ENCODE results near the gene SLC5A10. TPM values are rescaled to one million over a fixed set of nuclear protein-coding genes. Genes with fewer than 3 reads are reported as not detected.

The SLC5A10 gene
- polyA plus RNA-seq, 3 donors = 0.10 to 0.17 (median 0.12) TPM

DNA sequence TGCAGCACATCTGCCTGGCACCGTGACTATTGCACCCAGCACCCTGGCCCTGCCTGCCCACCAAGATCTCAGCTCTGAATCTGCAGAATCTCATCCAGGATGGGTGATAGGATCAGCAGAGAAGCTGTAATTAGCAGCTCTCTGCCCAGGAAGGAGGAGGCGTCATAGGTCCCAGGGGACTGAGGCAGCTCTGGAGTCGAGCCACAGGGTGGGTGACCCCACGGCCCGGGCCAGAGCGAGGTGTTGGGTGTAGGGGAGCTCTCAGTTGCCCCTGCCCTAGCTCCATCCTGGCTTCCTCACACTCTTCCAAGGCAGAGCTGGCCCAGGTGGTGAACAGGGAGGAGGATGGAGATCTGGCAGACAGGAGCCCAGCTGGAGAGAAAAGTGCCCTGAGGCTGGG, 70.8 kb downstream of the SLC5A10 start:
- TF ChIP-seq, protein P1, sequence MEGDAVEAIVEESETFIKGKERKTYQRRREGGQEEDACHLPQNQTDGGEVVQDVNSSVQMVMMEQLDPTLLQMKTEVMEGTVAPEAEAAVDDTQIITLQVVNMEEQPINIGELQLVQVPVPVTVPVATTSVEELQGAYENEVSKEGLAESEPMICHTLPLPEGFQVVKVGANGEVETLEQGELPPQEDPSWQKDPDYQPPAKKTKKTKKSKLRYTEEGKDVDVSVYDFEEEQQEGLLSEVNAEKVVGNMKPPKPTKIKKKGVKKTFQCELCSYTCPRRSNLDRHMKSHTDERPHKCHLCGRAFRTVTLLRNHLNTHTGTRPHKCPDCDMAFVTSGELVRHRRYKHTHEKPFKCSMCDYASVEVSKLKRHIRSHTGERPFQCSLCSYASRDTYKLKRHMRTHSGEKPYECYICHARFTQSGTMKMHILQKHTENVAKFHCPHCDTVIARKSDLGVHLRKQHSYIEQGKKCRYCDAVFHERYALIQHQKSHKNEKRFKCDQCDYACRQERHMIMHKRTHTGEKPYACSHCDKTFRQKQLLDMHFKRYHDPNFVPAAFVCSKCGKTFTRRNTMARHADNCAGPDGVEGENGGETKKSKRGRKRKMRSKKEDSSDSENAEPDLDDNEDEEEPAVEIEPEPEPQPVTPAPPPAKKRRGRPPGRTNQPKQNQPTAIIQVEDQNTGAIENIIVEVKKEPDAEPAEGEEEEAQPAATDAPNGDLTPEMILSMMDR (IDR thresholded peaks at IDR 0.05) = no peak
- H4K20me1 ChIP-seq (ENCODE audit: insufficient read depth, low read length) = no peaks in the 10 kb centered on the region
- intact Hi-C loops (cut with micrococcal nuclease) = no loop called here
- no peak overlapping the region for H3K4me2 ChIP-seq (replicated peaks; ENCODE audit: extremely low read depth, low read length, poor library complexity, severe bottlenecking)
- no peak overlapping the region for H3K27ac ChIP-seq (ENCODE audit: low read depth in 1 of 2, low read length in 2 of 2)
- DNase-seq = no peak
- no peaks in the 10 kb centered on the region for H3K4me1 ChIP-seq (ENCODE audit: control insufficient read depth in 1 of 2, insufficient read depth in 2 of 2, low read length in 2 of 2)
- no peaks in the 10 kb centered on the region for H3K27me3 ChIP-seq (ENCODE audit: control insufficient read depth in 2 of 2, insufficient read depth in 2 of 2, low read length in 2 of 2)
- Mint-ChIP-seq H3K36me3 (peaks cover 10 to 14% of the 10 kb centered on the region in 2 donors), H3K4me3 (no peak overlapping the region), H3K27ac (no peak overlapping the region), H3K9me3 (no peaks in the 10 kb centered on the region), H3K4me1 (no peaks in the 10 kb centered on the region), H3K27me3 (ENCODE audit: low read depth in 3 of 3) (peaks cover 0 to 4% (median 1%) of the 10 kb centered on the region in 3 donors)
- H2AFZ ChIP-seq (ENCODE audit: insufficient read depth, low read depth, low read length, poor library complexity, severe bottlenecking) = no peak overlapping the region
- H3K9ac ChIP-seq (ENCODE audit: insufficient read depth, low read length, poor library complexity, severe bottlenecking) = no peak overlapping the region
- H3K4me3 ChIP-seq (replicated peaks in 1 of 3; ENCODE audit: low read depth in 2 of 3, low read length in 3 of 3) = no peak overlapping the region
- H3K36me3 ChIP-seq (replicated peaks in 1 of 2; ENCODE audit: control insufficient read depth in 1 of 2, insufficient read depth in 2 of 2, low read length in 2 of 2) = no peaks in the 10 kb centered on the region
- H3K9me3 ChIP-seq (replicated peaks in 1 of 2; ENCODE audit: control insufficient read depth in 1 of 2, insufficient read depth in 1 of 2, low read length in 2 of 2) = no peaks in the 10 kb centered on the region
- 91% methylated on average over 6 of the region's 6 CpGs for WGBS (ENCODE audit: insufficient coverage)
- H3K79me2 ChIP-seq (ENCODE audit: insufficient read depth, low read length) = no peaks in the 10 kb centered on the region

- Histone ChIP-seq H4K20me1 (ENCODE audit: insufficient read depth, low read length) (no peaks in the 10 kb centered on the region), H3K9ac (ENCODE audit: insufficient read depth, low read length, poor library complexity, severe bottlenecking) (no peak overlapping the region), H2AFZ (ENCODE audit: insufficient read depth, low read depth, low read length, poor library complexity, severe bottlenecking) (no peak overlapping the region), H3K27me3 (ENCODE audit: control insufficient read depth in 2 of 2, insufficient read depth in 2 of 2, low read length in 2 of 2) (no peaks in the 10 kb centered on the region), H3K36me3 (replicated peaks in 1 of 2; ENCODE audit: control insufficient read depth in 1 of 2, insufficient read depth in 2 of 2, low read length in 2 of 2) (no peaks in the 10 kb centered on the region), H3K79me2 (ENCODE audit: insufficient read depth, low read length) (no peaks in the 10 kb centered on the region), H3K9me3 (replicated peaks in 1 of 2; ENCODE audit: control insufficient read depth in 1 of 2, insufficient read depth in 1 of 2, low read length in 2 of 2) (no peaks in the 10 kb centered on the region), H3K4me3 (replicated peaks in 1 of 3; ENCODE audit: low read depth in 2 of 3, low read length in 3 of 3) (no peak overlapping the region), H3K4me1 (ENCODE audit: control insufficient read depth in 1 of 2, insufficient read depth in 2 of 2, low read length in 2 of 2) (no peaks in the 10 kb centered on the region), H3K4me2 (replicated peaks; ENCODE audit: extremely low read depth, low read length, poor library complexity, severe bottlenecking) (no peak overlapping the region), H3K27ac (ENCODE audit: low read depth in 1 of 2, low read length in 2 of 2) (no peak overlapping the region)
- H3K27me3 Mint-ChIP-seq (ENCODE audit: low read depth in 3 of 3) = peaks cover 0 to 4% (median 0%) of the 10 kb centered on the region in 3 donors
- TF ChIP-seq, protein P1 (IDR thresholded peaks at IDR 0.05) = no peak
- H3K36me3 Mint-ChIP-seq = peaks cover 10 to 14% of the 10 kb centered on the region in 2 donors
- no peaks in the 10 kb centered on the region for H3K4me1 Mint-ChIP-seq
- 95% methylated on average over 6 of the region's 9 CpGs for WGBS (ENCODE audit: insufficient coverage)
- no peaks in the 10 kb centered on the region for H3K9me3 Mint-ChIP-seq
- peak overlapping the region in 1 of 7 donors; percentile 61 for H3K27ac Mint-ChIP-seq
- H3K4me3 Mint-ChIP-seq = no peak overlapping the region
- intact Hi-C loops (cut with micrococcal nuclease) = no loop called here
- no peak for DNase-seq
Measured at GRCh38 chr17:19023209-19023999, 71.4 kb downstream of the SLC5A10 start.
